ENCODE measurements around the gene MLLT3.

The MLLT3 gene

GRCh38 chr9:20472342-20473045 lies 149.8 kb downstream of the MLLT3 start:
- DNase-seq: no peak

- DNase-seq: no peak
These were observed 155.8 kb downstream of the MLLT3 start for GRCh38 chr9:20466328-20467008.

- DNase-seq: no peak
These were observed 158.1 kb downstream of the MLLT3 start for GRCh38 chr9:20464242-20464641.

- no peak for DNase-seq
These were observed 158.5 kb downstream of the MLLT3 start for GRCh38 chr9:20463823-20464222.

- no peak for DNase-seq
These were observed 159.9 kb downstream of the MLLT3 start for GRCh38 chr9:20462410-20462809.

GRCh38 chr9:20447291-20447690 lies 175.0 kb downstream of the MLLT3 start:
- no peak for DNase-seq

- no peak for DNase-seq
These were observed 176.1 kb downstream of the MLLT3 start for GRCh38 chr9:20446248-20446647.

- no peak for DNase-seq
These were observed 179.6 kb downstream of the MLLT3 start for GRCh38 chr9:20442461-20443319.

- DNase-seq: no peak
These were observed 180.4 kb downstream of the MLLT3 start for GRCh38 chr9:20441711-20442423.

GRCh38 chr9:20441166-20441565 lies 181.1 kb downstream of the MLLT3 start:
- DNase-seq: no peak

- DNase-seq: no peak
These were observed 184.8 kb downstream of the MLLT3 start for GRCh38 chr9:20437476-20437875.

- no peak for DNase-seq
These were observed 185.7 kb downstream of the MLLT3 start for GRCh38 chr9:20436476-20437195.

GRCh38 chr9:20428976-20429375 lies 193.3 kb downstream of the MLLT3 start:
- DNase-seq: no peak

- DNase-seq: no peak
These were observed 194.9 kb downstream of the MLLT3 start for GRCh38 chr9:20427359-20427758.

- no peak for DNase-seq
These were observed 196.3 kb downstream of the MLLT3 start for GRCh38 chr9:20426019-20426418.

- DNase-seq: no peak
These were observed 202.8 kb downstream of the MLLT3 start for GRCh38 chr9:20419533-20419932.

GRCh38 chr9:20418485-20418884 lies 203.8 kb downstream of the MLLT3 start:
- DNase-seq: no peak

GRCh38 chr9:20417373-20418080 lies 204.8 kb downstream of the MLLT3 start:
- DNase-seq: no peak

GRCh38 chr9:20414150-20414549 lies 208.1 kb downstream of the MLLT3 start:
- DNase-seq: no peak

GRCh38 chr9:20409321-20410092 lies 212.8 kb downstream of the MLLT3 start:
- DNase-seq: no peak

GRCh38 chr9:20408513-20408912 lies 213.8 kb downstream of the MLLT3 start:
- DNase-seq: no peak

Data from NCI-H1092 (cell line).